ENCODE data around the gene ST6GALNAC3.

- TF ChIP-seq POLR2AphosphoS5 (IDR thresholded peaks at IDR 0.05) (no peak), CTCF (IDR thresholded peaks at IDR 0.05) (no peak), POLR2A (IDR thresholded peaks at IDR 0.05) (no peak)
Measured at GRCh38 chr1:76410499-76410898, 336.0 kb downstream of the ST6GALNAC3 start.
